Keratinocyte (primary cell): ENCODE measurements around the gene ACSL4. TPM values are rescaled to one million over a fixed set of nuclear protein-coding genes. Genes with fewer than 3 reads are reported as not detected.
"Not testable (repeated sequence)": the region's sequence is repeated elsewhere in the genome, so short reads cannot be mapped to it uniquely, and the experiment has no call there.

Experiments
- DNase-seq: peaks from one replicate; pipeline ENCODE4 v3.0.0-alpha.2; 2011; ENCODE audit warnings: low read depth, missing footprints, low spot score
- FAIRE-seq: peaks from 2 replicates; lab custom pipeline; 2011; peaks lifted over from hg19 to GRCh38; lab: Jason Lieb, UNC
- H2AFZ ChIP-seq: 2 replicates; pipeline ENCODE4 v1.6.0; 2012; ENCODE audit warnings: low read length, control low read depth, inconsistent platforms; ENCODE audit not compliant: control insufficient read depth
- H3K27ac ChIP-seq: 2 replicates; pipeline ENCODE4 v1.5.1; 2011; ENCODE audit warnings: low read length; ENCODE audit not compliant: control insufficient read depth, insufficient read depth
- H3K27me3 ChIP-seq: 3 replicates; pipeline ENCODE4 v1.6.0; 2011; ENCODE audit warnings: low read length; ENCODE audit not compliant: control insufficient read depth, insufficient read depth; ENCODE audit errors: extremely low read depth
- H3K36me3 ChIP-seq, 2 experiments: 2 replicates in 1 of 2; 3 replicates in 1 of 2; pipeline ENCODE4 v1.5.1; 2011; ENCODE audit warnings: low read length in 2 of 2, mild to moderate bottlenecking in 1 of 2; ENCODE audit not compliant: control insufficient read depth in 2 of 2, insufficient read depth in 2 of 2; ENCODE audit errors: extremely low read depth in 1 of 2
- H3K4me1 ChIP-seq: 3 replicates; pipeline ENCODE4 v1.5.1; 2011; ENCODE audit warnings: low read length; ENCODE audit not compliant: control insufficient read depth, insufficient read depth; ENCODE audit errors: extremely low read depth
- H3K4me2 ChIP-seq: 3 replicates; pipeline ENCODE4 v1.6.0; 2011; ENCODE audit warnings: low read depth, low read length; ENCODE audit not compliant: control insufficient read depth, insufficient read depth; ENCODE audit errors: extremely low read depth
- H3K4me3 ChIP-seq, 3 experiments: fragments of 200-600 bp in 1 of 3; sonication (generic) in 1 of 3; 2 replicates in 2 of 3; 3 replicates in 1 of 3; pipeline ENCODE4 v1.5.1; 2011 to 2016; ENCODE audit warnings: low read length in 3 of 3, mild to moderate bottlenecking in 3 of 3, control low read depth in 2 of 3, inconsistent platforms in 1 of 3, low read depth in 1 of 3, mixed read lengths in 1 of 3, mixed run types in 1 of 3, moderate library complexity in 1 of 3; ENCODE audit not compliant: control insufficient read depth in 2 of 3, insufficient read depth in 2 of 3; ENCODE audit errors: extremely low read depth in 1 of 3
- H3K79me2 ChIP-seq: 2 replicates; pipeline ENCODE4 v1.6.0; 2012; ENCODE audit warnings: low read length; ENCODE audit not compliant: control insufficient read depth, insufficient read depth
- H3K9ac ChIP-seq: 3 replicates; pipeline ENCODE4 v1.6.0; 2011; ENCODE audit warnings: low read length; ENCODE audit not compliant: control insufficient read depth, insufficient read depth; ENCODE audit errors: extremely low read depth
- H3K9me1 ChIP-seq: 3 replicates; pipeline ENCODE4 v1.6.0; 2011; ENCODE audit warnings: low read length; ENCODE audit not compliant: control insufficient read depth, insufficient read depth; ENCODE audit errors: extremely low read depth
- H3K9me3 ChIP-seq: 2 replicates; pipeline ENCODE4 v1.5.1; 2012; ENCODE audit warnings: low read depth, low read length; ENCODE audit not compliant: control insufficient read depth
- H4K20me1 ChIP-seq: 3 replicates; pipeline ENCODE4 v1.6.0; 2011; ENCODE audit warnings: low read length; ENCODE audit not compliant: control insufficient read depth, insufficient read depth; ENCODE audit errors: extremely low read depth
- CTCF ChIP-seq, 3 experiments: IDR thresholded peaks in 1 of 3; conservative IDR thresholded peaks in 1 of 3; optimal IDR thresholded peaks in 1 of 3; 2 replicates in 2 of 3; 3 replicates in 1 of 3; pipeline versions ENCODE3 to v1.5.1; 2011; ENCODE audit warnings: low read length in 3 of 3, mild to moderate bottlenecking in 3 of 3, moderate library complexity in 2 of 3, control low read depth in 1 of 3, inconsistent platforms in 1 of 3; ENCODE audit not compliant: insufficient read depth in 2 of 3; ENCODE audit errors: extremely low read depth in 1 of 3
- EZH2 ChIP-seq: IDR thresholded peaks from one replicate; pipeline ENCODE4 v1.6.1; 2012; ENCODE audit warnings: inconsistent platforms, mild to moderate bottlenecking, low read length, moderate library complexity
- dilution Hi-C: fragments of 300-500 bp; cut with MboI; formaldehyde crosslinking; loops from one replicate; pipeline ENCODE4 v1.7.0; 2020; ENCODE audit warnings: low sequenced_read_pairs; ENCODE audit not compliant: extremely low pct_ligation_motif_present
- polyA plus RNA-seq, 5 experiments: library from polyadenylated mRNA; depleted of rRNA in 3 of 5; stranded (reverse) in 3 of 5; stranded (forward) in 1 of 5; unstranded in 1 of 5; fragments of >200 nt; gene quantifications; 1 replicate in 1 of 5; 2 replicates in 3 of 5; 3 replicates in 1 of 5; pipeline versions ENCODE4 v1.2.1 to v1.2.3, GENCODE V29; 2011 to 2012; ENCODE audit warnings: missing spikeins in 2 of 5, low read depth in 1 of 5, low replicate concordance in 1 of 5

Gene ACSL4
- polyA plus RNA-seq, 1 donor (not counting 4 experiments of a cell fraction or from before 2014, with no cell fraction given) = 78.3 TPM

GRCh38 chrX:109658391-109658790 is 74.7 kb downstream of the ACSL4 start:
- FAIRE-seq = no peak

GRCh38 chrX:109657364-109657763 is 75.7 kb downstream of the ACSL4 start:
- H3K27me3 ChIP-seq, H3K4me1 ChIP-seq, H3K79me2 ChIP-seq, H3K4me3 ChIP-seq, FAIRE-seq, H3K36me3 ChIP-seq, H3K9ac ChIP-seq, DNase-seq, H3K4me2 ChIP-seq, H3K27ac ChIP-seq, H4K20me1 ChIP-seq, H2AFZ ChIP-seq, H3K9me1 ChIP-seq, H3K9me3 ChIP-seq, dilution Hi-C loops: not testable (repeated sequence)

More at GRCh38 chrX:109658391-109658790, 74.7 kb downstream of the ACSL4 start:
- peaks cover 3% of the 10 kb centered on the region for H4K20me1 ChIP-seq
- no peak for DNase-seq
- no peak overlapping the region for H2AFZ ChIP-seq
- no peak for TF ChIP-seq EZH2
- no peak for TF ChIP-seq CTCF (optimal IDR thresholded peaks at IDR 0.05 in 1 of 3, IDR thresholded peaks at IDR 0.05 in 1 of 3, conservative IDR thresholded peaks at IDR 0.05 in 1 of 3; ENCODE audit: extremely low read depth in 1 of 3, insufficient read depth in 2 of 3, low read length in 3 of 3)
- peaks cover 0 to 3% of the 10 kb centered on the region in 2 experiments for H3K36me3 ChIP-seq
- H3K9me1 ChIP-seq = no peaks in the 10 kb centered on the region
- dilution Hi-C loops = no loop called here
- no peaks in the 10 kb centered on the region for H3K9me3 ChIP-seq
- no peaks in the 10 kb centered on the region for H3K4me1 ChIP-seq
- H3K4me3 ChIP-seq = no peak overlapping the region
- H3K79me2 ChIP-seq = no peaks in the 10 kb centered on the region
- no peaks in the 10 kb centered on the region for H3K27me3 ChIP-seq
- no peak overlapping the region for H3K27ac ChIP-seq
- no peak overlapping the region for H3K9ac ChIP-seq
- no peak overlapping the region for H3K4me2 ChIP-seq

GRCh38 chrX:109656774-109657173 is 76.3 kb downstream of the ACSL4 start:
- dilution Hi-C loops = no loop called here

More at GRCh38 chrX:109656774-109657173, 76.3 kb downstream of the ACSL4 start:
- Histone ChIP-seq H3K27ac (no peak overlapping the region), H3K9me3 (no peaks in the 10 kb centered on the region), H3K36me3 (peaks cover 0 to 3% of the 10 kb centered on the region in 2 experiments), H3K4me2 (no peak overlapping the region), H3K4me3 (no peak overlapping the region), H3K79me2 (no peaks in the 10 kb centered on the region), H3K4me1 (no peaks in the 10 kb centered on the region), H4K20me1 (peaks cover 3% of the 10 kb centered on the region), H3K9me1 (no peaks in the 10 kb centered on the region), H2AFZ (no peak overlapping the region), H3K27me3 (no peaks in the 10 kb centered on the region), H3K9ac (no peak overlapping the region)
- FAIRE-seq (no peak), DNase-seq (no peak)
- TF ChIP-seq EZH2 (no peak), CTCF (optimal IDR thresholded peaks at IDR 0.05 in 1 of 3, IDR thresholded peaks at IDR 0.05 in 1 of 3, conservative IDR thresholded peaks at IDR 0.05 in 1 of 3; ENCODE audit: extremely low read depth in 1 of 3, insufficient read depth in 2 of 3, low read length in 3 of 3) (no peak)
